ENCODE measurements around the gene WDR59.

DNA sequence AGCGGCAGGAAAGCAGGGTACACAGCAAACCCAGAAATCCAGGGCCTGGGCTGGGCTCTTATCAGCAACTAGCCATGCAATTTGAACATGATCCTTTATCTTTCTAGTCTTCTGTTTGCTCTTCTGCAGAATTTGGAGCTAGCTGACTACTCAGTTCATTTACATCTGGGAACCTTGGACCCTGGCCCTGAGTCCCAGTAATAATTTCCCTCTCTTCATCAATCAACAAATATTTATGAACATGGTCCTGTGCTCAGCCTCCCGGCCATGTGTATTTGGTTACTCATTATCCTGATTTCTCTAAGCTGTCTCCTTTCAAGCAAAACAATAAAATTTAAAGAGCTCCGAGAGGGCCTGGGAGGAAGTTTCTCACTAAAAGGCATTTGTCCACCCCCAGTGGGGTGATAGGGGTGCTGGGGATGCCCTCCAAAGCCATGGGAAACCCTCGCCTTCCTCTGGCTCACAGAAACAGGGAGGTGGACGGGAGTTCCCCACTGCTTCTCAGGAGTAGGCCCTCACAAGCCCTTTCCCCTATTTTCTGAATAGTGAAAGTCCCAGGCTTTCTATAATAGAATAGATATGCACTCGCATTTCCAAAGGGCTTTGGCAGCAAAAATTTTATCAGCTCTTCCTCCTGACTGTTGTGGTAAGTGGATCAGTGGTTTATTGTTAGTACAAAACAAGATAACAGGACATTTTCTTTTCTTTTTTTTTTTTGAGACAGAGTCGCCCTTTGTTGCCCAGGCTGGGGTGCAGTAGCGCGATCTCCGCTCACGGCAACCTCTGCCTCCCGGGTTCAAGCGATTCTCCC lies 6.9 kb upstream of the WDR59 start:
- TF ChIP-seq, protein P1, sequence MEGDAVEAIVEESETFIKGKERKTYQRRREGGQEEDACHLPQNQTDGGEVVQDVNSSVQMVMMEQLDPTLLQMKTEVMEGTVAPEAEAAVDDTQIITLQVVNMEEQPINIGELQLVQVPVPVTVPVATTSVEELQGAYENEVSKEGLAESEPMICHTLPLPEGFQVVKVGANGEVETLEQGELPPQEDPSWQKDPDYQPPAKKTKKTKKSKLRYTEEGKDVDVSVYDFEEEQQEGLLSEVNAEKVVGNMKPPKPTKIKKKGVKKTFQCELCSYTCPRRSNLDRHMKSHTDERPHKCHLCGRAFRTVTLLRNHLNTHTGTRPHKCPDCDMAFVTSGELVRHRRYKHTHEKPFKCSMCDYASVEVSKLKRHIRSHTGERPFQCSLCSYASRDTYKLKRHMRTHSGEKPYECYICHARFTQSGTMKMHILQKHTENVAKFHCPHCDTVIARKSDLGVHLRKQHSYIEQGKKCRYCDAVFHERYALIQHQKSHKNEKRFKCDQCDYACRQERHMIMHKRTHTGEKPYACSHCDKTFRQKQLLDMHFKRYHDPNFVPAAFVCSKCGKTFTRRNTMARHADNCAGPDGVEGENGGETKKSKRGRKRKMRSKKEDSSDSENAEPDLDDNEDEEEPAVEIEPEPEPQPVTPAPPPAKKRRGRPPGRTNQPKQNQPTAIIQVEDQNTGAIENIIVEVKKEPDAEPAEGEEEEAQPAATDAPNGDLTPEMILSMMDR (IDR thresholded peaks at IDR 0.05 in 4 of 5, conservative IDR thresholded peaks at IDR 0.05 in 1 of 5) = no peak
- no peak for TF ChIP-seq POLR2A (IDR thresholded peaks at IDR 0.05)

All from gastrocnemius medialis (tissue), 4 donors.